Measurements from ENCODE around the gene LRCH3.

The LRCH3 gene

GRCh38 chr3:197811343-197811742 is 20.3 kb downstream of the LRCH3 start:
- Histone ChIP-seq H3K36me3 (ENCODE audit: insufficient read depth, low read length) (no peaks in the 10 kb centered on the region), H3K9ac (ENCODE audit: low read depth, low read length) (peak overlapping the region; percentile 56), H3K4me3 (ENCODE audit: low read length) (no peak overlapping the region), H3K27me3 (ENCODE audit: control insufficient read depth, insufficient read depth, low read length) (no peaks in the 10 kb centered on the region), H3K4me1 (ENCODE audit: control insufficient read depth, insufficient read depth, low read length) (peaks cover 42% of the 10 kb centered on the region), H3K4me2 (ENCODE audit: low read length) (peak overlapping the region; percentile 30), H3K9me3 (replicated peaks; ENCODE audit: low read length) (no peaks in the 10 kb centered on the region)

GRCh38 chr3:197814372-197814771 is 23.3 kb downstream of the LRCH3 start:
- Histone ChIP-seq H3K36me3 (ENCODE audit: insufficient read depth, low read length) (peaks cover 5% of the 10 kb centered on the region), H3K9me3 (replicated peaks; ENCODE audit: low read length) (no peaks in the 10 kb centered on the region), H3K9ac (ENCODE audit: low read depth, low read length) (no peak overlapping the region), H3K27me3 (ENCODE audit: control insufficient read depth, insufficient read depth, low read length) (no peaks in the 10 kb centered on the region), H3K4me1 (ENCODE audit: control insufficient read depth, insufficient read depth, low read length) (peaks cover 26% of the 10 kb centered on the region), H3K4me2 (ENCODE audit: low read length) (no peak overlapping the region), H3K4me3 (ENCODE audit: low read length) (no peak overlapping the region)

- H3K4me1 ChIP-seq (ENCODE audit: control insufficient read depth, insufficient read depth, low read length) = peaks cover 9% of the 10 kb centered on the region
- H3K4me3 ChIP-seq (ENCODE audit: low read length) = no peak overlapping the region
- no peaks in the 10 kb centered on the region for H3K27me3 ChIP-seq (ENCODE audit: control insufficient read depth, insufficient read depth, low read length)
- no peak overlapping the region for H3K4me2 ChIP-seq (ENCODE audit: low read length)
- H3K9me3 ChIP-seq (replicated peaks; ENCODE audit: low read length) = no peaks in the 10 kb centered on the region
- H3K9ac ChIP-seq (ENCODE audit: low read depth, low read length) = no peak overlapping the region
- H3K36me3 ChIP-seq (ENCODE audit: insufficient read depth, low read length) = peaks cover 36% of the 10 kb centered on the region
These were observed 29.7 kb downstream of the LRCH3 start for GRCh38 chr3:197820550-197821335.

- no peaks in the 10 kb centered on the region for H3K27me3 ChIP-seq (ENCODE audit: control insufficient read depth, insufficient read depth, low read length)
- peaks cover 3% of the 10 kb centered on the region for H3K4me1 ChIP-seq (ENCODE audit: control insufficient read depth, insufficient read depth, low read length)
- H3K36me3 ChIP-seq (ENCODE audit: insufficient read depth, low read length) = peaks cover 62% of the 10 kb centered on the region
- no peaks in the 10 kb centered on the region for H3K9me3 ChIP-seq (replicated peaks; ENCODE audit: low read length)
- no peak overlapping the region for H3K9ac ChIP-seq (ENCODE audit: low read depth, low read length)
- no peak overlapping the region for H3K4me3 ChIP-seq (ENCODE audit: low read length)
- no peak overlapping the region for H3K4me2 ChIP-seq (ENCODE audit: low read length)
These were observed 38.5 kb downstream of the LRCH3 start for GRCh38 chr3:197829397-197830045.

GRCh38 chr3:197830308-197830966 is 39.4 kb downstream of the LRCH3 start:
- H3K4me1 ChIP-seq (ENCODE audit: control insufficient read depth, insufficient read depth, low read length) = no peaks in the 10 kb centered on the region
- H3K36me3 ChIP-seq (ENCODE audit: insufficient read depth, low read length) = peaks cover 66% of the 10 kb centered on the region
- no peak overlapping the region for H3K4me2 ChIP-seq (ENCODE audit: low read length)
- H3K9ac ChIP-seq (ENCODE audit: low read depth, low read length) = no peak overlapping the region
- H3K27me3 ChIP-seq (ENCODE audit: control insufficient read depth, insufficient read depth, low read length) = no peaks in the 10 kb centered on the region
- H3K4me3 ChIP-seq (ENCODE audit: low read length) = no peak overlapping the region
- H3K9me3 ChIP-seq (replicated peaks; ENCODE audit: low read length) = no peaks in the 10 kb centered on the region

GRCh38 chr3:197830967-197831313 is 39.9 kb downstream of the LRCH3 start:
- Histone ChIP-seq H3K4me1 (ENCODE audit: control insufficient read depth, insufficient read depth, low read length) (no peaks in the 10 kb centered on the region), H3K9me3 (replicated peaks; ENCODE audit: low read length) (no peaks in the 10 kb centered on the region), H3K9ac (ENCODE audit: low read depth, low read length) (no peak overlapping the region), H3K36me3 (ENCODE audit: insufficient read depth, low read length) (peaks cover 71% of the 10 kb centered on the region), H3K4me2 (ENCODE audit: low read length) (no peak overlapping the region), H3K4me3 (ENCODE audit: low read length) (no peak overlapping the region), H3K27me3 (ENCODE audit: control insufficient read depth, insufficient read depth, low read length) (no peaks in the 10 kb centered on the region)

- Histone ChIP-seq H3K4me3 (ENCODE audit: low read length) (no peak overlapping the region), H3K9ac (ENCODE audit: low read depth, low read length) (no peak overlapping the region), H3K36me3 (ENCODE audit: insufficient read depth, low read length) (peaks cover 69% of the 10 kb centered on the region)
These were observed 43.1 kb downstream of the LRCH3 start for GRCh38 chr3:197833930-197834715.

GRCh38 chr3:197835509-197835908 is 44.5 kb downstream of the LRCH3 start:
- H3K36me3 ChIP-seq (ENCODE audit: insufficient read depth, low read length) = peaks cover 66% of the 10 kb centered on the region
- no peak overlapping the region for H3K4me3 ChIP-seq (ENCODE audit: low read length)
- H3K4me2 ChIP-seq (ENCODE audit: low read length) = no peak overlapping the region
- no peak overlapping the region for H3K9ac ChIP-seq (ENCODE audit: low read depth, low read length)
- no peaks in the 10 kb centered on the region for H3K4me1 ChIP-seq (ENCODE audit: control insufficient read depth, insufficient read depth, low read length)
- H3K9me3 ChIP-seq (replicated peaks; ENCODE audit: low read length) = no peaks in the 10 kb centered on the region
- H3K27me3 ChIP-seq (ENCODE audit: control insufficient read depth, insufficient read depth, low read length) = no peaks in the 10 kb centered on the region

More at GRCh38 chr3:197833930-197834715, 43.1 kb downstream of the LRCH3 start:
- no peaks in the 10 kb centered on the region for H3K9me3 ChIP-seq (replicated peaks; ENCODE audit: low read length)
- H3K4me2 ChIP-seq (ENCODE audit: low read length) = no peak overlapping the region
- no peaks in the 10 kb centered on the region for H3K27me3 ChIP-seq (ENCODE audit: control insufficient read depth, insufficient read depth, low read length)
- H3K4me1 ChIP-seq (ENCODE audit: control insufficient read depth, insufficient read depth, low read length) = no peaks in the 10 kb centered on the region

- H3K4me1 ChIP-seq (ENCODE audit: control insufficient read depth, insufficient read depth, low read length) = no peaks in the 10 kb centered on the region
- H3K9me3 ChIP-seq (replicated peaks; ENCODE audit: low read length) = no peaks in the 10 kb centered on the region
- H3K27me3 ChIP-seq (ENCODE audit: control insufficient read depth, insufficient read depth, low read length) = no peaks in the 10 kb centered on the region
- H3K36me3 ChIP-seq (ENCODE audit: insufficient read depth, low read length) = peaks cover 66% of the 10 kb centered on the region
- no peak overlapping the region for H3K4me3 ChIP-seq (ENCODE audit: low read length)
- H3K4me2 ChIP-seq (ENCODE audit: low read length) = no peak overlapping the region
- no peak overlapping the region for H3K9ac ChIP-seq (ENCODE audit: low read depth, low read length)
These were observed 45.2 kb downstream of the LRCH3 start for GRCh38 chr3:197836244-197836643.

GRCh38 chr3:197837282-197837681 is 46.2 kb downstream of the LRCH3 start:
- Histone ChIP-seq H3K4me2 (ENCODE audit: low read length) (no peak overlapping the region), H3K27me3 (ENCODE audit: control insufficient read depth, insufficient read depth, low read length) (no peaks in the 10 kb centered on the region), H3K4me1 (ENCODE audit: control insufficient read depth, insufficient read depth, low read length) (no peaks in the 10 kb centered on the region), H3K9me3 (replicated peaks; ENCODE audit: low read length) (no peaks in the 10 kb centered on the region), H3K9ac (ENCODE audit: low read depth, low read length) (no peak overlapping the region), H3K36me3 (ENCODE audit: insufficient read depth, low read length) (peaks cover 69% of the 10 kb centered on the region), H3K4me3 (ENCODE audit: low read length) (no peak overlapping the region)

- Histone ChIP-seq H3K36me3 (ENCODE audit: insufficient read depth, low read length) (peaks cover 70% of the 10 kb centered on the region), H3K4me1 (ENCODE audit: control insufficient read depth, insufficient read depth, low read length) (no peaks in the 10 kb centered on the region), H3K27me3 (ENCODE audit: control insufficient read depth, insufficient read depth, low read length) (no peaks in the 10 kb centered on the region), H3K9me3 (replicated peaks; ENCODE audit: low read length) (no peaks in the 10 kb centered on the region), H3K4me2 (ENCODE audit: low read length) (no peak overlapping the region), H3K9ac (ENCODE audit: low read depth, low read length) (no peak overlapping the region), H3K4me3 (ENCODE audit: low read length) (no peak overlapping the region)
These were observed 50.7 kb downstream of the LRCH3 start for GRCh38 chr3:197841789-197842188.

Measured in skeletal muscle satellite cell (primary cell).